Hippocampal formation (tissue), 2 donors: ENCODE data around the gene ACVR2B.
"Not testable (repeated sequence)": the region's sequence is repeated elsewhere in the genome, so short reads cannot be mapped to it uniquely, and the experiment has no call there.

Experiments used
- DNase-seq, 2 donors: peaks; one replicate each; lab custom pipeline; 2025; lab: John Stamatoyannopoulos, UW

Gene ACVR2B

GRCh38 chr3:38453075-38453912, at the start of gene ACVR2B:
ACVR2B (plus strand) TSS chr3:38453890; CDS start chr3:38454323, 433 bp downstream.
- DNase-seq, result peak; percentile 76 to 87

- no peak for DNase-seq
These were observed 49.4 kb upstream of the ACVR2B start for GRCh38 chr3:38404286-38404685.

- DNase-seq, result no peak
These were observed 42.1 kb upstream of the ACVR2B start for GRCh38 chr3:38411591-38411990.

GRCh38 chr3:38420758-38421157, 32.9 kb upstream of the ACVR2B start:
- DNase-seq, result not testable (repeated sequence)

GRCh38 chr3:38421679-38422336, 31.9 kb upstream of the ACVR2B start:
- no peak for DNase-seq

- not testable (repeated sequence) for DNase-seq
These were observed 26.8 kb upstream of the ACVR2B start for GRCh38 chr3:38426798-38427426.

- not testable (repeated sequence) for DNase-seq
These were observed 20.6 kb upstream of the ACVR2B start for GRCh38 chr3:38432871-38433658.

- DNase-seq, result not testable (repeated sequence)
These were observed 20.0 kb upstream of the ACVR2B start for GRCh38 chr3:38433661-38434060.

- not testable (repeated sequence) for DNase-seq
These were observed 15.1 kb upstream of the ACVR2B start for GRCh38 chr3:38438436-38439069.

- DNase-seq, result not testable (repeated sequence)
These were observed 10.5 kb upstream of the ACVR2B start for GRCh38 chr3:38443205-38443604.

GRCh38 chr3:38446085-38446686, 7.5 kb upstream of the ACVR2B start:
- no peak for DNase-seq

GRCh38 chr3:38446812-38447211, 6.9 kb upstream of the ACVR2B start:
- DNase-seq, result no peak

- DNase-seq, result no peak
These were observed 2.8 kb upstream of the ACVR2B start for GRCh38 chr3:38450853-38451252.

- DNase-seq, result no peak
These were observed 155 bp downstream of the ACVR2B start for GRCh38 chr3:38453913-38454177.

GRCh38 chr3:38454178-38454883, 641 bp downstream of the ACVR2B start:
- DNase-seq, result no peak

- peak; percentile 24 to 44 for DNase-seq
These were observed 1.4 kb downstream of the ACVR2B start for GRCh38 chr3:38454884-38455638.

GRCh38 chr3:38455639-38456430, 2.1 kb downstream of the ACVR2B start:
- no peak for DNase-seq

GRCh38 chr3:38457111-38458003, 3.7 kb downstream of the ACVR2B start:
- no peak for DNase-seq
